RCC 7860 (cell line): ENCODE measurements around the gene RANBP3.
"Not testable (repeated sequence)": the region's sequence is repeated elsewhere in the genome, so short reads cannot be mapped to it uniquely, and the experiment has no call there.

Experiments
- DNase-seq: peaks from one replicate; pipeline ENCODE4 v3.0.0-alpha.2; 2015; ENCODE audit warnings: low spot score
- FAIRE-seq: peaks from 2 replicates; lab custom pipeline; 2012; peaks lifted over from hg19 to GRCh38; lab: Jason Lieb, UNC

Gene RANBP3

GRCh38 chr19:5891938-5892771, 85.8 kb downstream of the RANBP3 start:
- DNase-seq: peak; percentile 20

GRCh38 chr19:5891572-5891937, 86.4 kb downstream of the RANBP3 start:
- FAIRE-seq (no peak), DNase-seq (no peak)

More at GRCh38 chr19:5891938-5892771, 85.8 kb downstream of the RANBP3 start:
- FAIRE-seq: no peak

- DNase-seq: no peak
- no peak for FAIRE-seq
Measured at GRCh38 chr19:5890099-5890498, 87.8 kb downstream of the RANBP3 start.

DNA sequence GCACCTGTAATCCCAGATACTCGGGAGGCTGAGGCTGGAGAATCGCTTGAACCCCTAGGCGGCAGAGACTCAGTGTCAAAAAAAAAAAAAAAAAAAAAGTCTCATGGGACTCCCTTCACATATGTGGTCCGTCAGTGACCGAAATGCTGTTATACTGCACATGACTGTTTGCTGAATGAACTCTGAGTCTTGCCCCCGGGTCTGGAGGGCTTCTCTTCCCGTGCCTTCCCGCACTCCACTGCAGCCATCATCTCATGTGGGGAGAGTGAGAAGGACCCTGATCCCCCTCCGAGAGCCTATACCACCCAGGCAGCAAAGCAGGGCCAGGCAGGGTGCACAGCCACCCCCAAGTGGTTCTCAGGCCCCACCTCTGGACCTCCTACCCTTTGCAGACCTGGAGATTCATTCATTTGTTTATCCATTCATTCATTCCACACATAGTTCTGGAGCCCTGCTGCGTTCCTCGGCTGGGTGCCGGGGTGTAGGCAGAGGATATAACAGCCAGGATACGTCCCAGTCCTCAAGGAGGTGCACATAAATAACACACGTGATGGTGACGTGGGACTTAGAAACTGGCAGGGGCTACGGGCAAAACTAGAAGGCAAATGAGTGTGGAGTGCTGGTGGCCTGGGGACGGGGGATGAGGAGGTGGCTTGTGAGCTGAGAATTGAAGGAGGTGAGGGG, 88.5 kb downstream of the RANBP3 start:
- no peak for FAIRE-seq

GRCh38 chr19:5884065-5884811, 93.7 kb downstream of the RANBP3 start:
- not testable (repeated sequence) for FAIRE-seq, DNase-seq

More for the DNA sequence above, 88.5 kb downstream of the RANBP3 start:
- no peak for DNase-seq

- DNase-seq, FAIRE-seq: not testable (repeated sequence)
Measured at GRCh38 chr19:5883157-5883873, 94.6 kb downstream of the RANBP3 start.

- FAIRE-seq (no peak), DNase-seq (no peak)
Measured at GRCh38 chr19:5882421-5882968, 95.4 kb downstream of the RANBP3 start.

DNA sequence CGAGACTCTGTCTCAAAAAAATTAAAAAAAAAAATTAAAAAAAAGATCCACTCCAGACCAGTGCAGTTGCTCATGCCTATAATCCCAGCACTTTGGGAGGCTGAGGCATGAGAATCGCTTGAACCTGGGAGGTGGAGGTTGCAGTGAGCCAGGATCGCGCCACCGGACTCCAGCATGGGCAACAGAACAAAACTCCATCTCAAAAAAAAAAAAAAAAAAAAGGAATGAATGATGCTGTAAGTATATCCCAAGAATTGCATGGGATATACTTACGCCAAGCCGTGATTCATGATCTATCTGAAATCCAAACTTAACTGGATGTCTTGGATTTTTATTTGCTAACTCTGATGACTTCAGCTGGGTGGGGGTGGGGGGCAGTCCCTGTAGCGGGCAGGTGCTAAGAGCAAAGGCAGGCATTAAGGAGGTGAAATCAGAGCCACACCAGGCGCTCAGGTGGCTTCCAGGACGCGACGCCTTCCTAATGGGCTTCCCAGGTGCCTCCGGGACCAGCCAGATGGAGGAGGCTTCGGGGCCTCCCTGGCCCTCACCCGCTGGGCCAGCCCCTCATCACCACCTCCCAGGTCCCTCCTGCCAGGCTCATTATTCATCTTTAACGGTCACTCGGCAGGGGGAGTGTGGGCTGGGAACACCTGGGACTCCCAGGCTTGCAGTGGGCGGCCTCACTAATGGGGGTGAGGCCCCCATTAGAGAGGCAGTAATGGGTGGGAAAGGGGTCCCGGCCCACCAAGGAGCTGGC, 96.2 kb downstream of the RANBP3 start:
- FAIRE-seq: no peak
- DNase-seq: no peak

GRCh38 chr19:5880604-5881078, 97.3 kb downstream of the RANBP3 start:
- peak; percentile 12 for DNase-seq

DNA sequence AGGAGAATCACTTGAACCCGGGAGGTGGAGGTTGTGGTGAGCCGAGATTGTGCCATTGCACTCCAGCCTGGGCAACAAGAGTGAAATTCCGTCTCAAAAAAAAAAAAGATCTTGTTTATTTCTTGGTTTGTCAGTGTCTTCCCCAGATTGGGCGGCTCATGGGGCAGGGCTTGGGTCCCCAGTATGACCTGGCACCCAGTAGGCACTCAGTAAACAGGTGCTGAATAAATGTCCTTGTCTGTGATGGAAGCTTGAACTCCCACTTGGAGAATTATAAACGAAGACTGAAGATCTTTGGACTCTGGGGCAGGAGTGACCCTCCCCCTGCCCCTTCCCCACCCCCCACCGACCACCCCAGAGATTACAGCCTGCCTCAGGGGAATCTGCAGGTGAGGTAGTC, 97.7 kb downstream of the RANBP3 start:
- DNase-seq (no peak), FAIRE-seq (no peak)

More at GRCh38 chr19:5880604-5881078, 97.3 kb downstream of the RANBP3 start:
- FAIRE-seq: no peak

DNA sequence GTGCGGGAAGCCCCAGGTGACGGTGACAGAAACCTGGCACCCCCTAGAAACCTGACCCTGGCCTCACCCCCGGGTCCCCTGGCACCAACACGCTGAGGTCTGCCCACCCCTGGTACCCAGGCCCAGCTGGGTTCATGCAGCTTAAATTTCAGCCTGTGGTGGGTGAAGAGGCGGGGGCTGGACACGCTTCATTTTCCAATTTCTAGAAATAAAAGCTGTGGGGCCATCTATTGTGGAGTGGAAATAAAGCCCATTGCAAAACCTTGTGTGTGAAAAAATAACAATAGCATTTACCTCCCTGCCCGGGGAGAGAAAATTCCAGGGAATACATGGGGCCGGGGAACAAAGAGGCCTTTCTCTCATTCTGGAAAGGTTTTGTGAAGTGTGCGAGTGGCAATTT, 100.1 kb downstream of the RANBP3 start:
- DNase-seq: no peak
- FAIRE-seq: no peak

DNA sequence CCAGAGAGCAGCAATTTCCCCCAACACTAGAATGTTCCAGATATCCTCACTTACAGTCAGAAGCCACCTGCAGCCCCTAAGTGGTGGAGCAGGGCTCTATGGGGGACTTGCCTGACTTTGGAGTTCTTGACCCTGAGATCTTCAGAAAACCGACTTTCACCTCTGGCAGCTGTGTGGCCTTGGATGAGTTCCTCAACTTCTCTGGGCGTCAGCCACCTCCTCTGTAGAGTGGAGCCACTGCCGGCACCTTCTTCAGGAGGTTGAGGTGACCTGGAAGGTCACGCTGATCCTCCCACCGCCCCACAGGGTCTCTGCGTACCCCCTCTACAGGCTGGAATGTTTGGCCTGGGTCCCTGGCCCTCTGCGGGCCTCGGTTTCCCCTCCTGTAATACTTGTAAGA, 100.5 kb downstream of the RANBP3 start:
- FAIRE-seq (no peak), DNase-seq (no peak)

DNA sequence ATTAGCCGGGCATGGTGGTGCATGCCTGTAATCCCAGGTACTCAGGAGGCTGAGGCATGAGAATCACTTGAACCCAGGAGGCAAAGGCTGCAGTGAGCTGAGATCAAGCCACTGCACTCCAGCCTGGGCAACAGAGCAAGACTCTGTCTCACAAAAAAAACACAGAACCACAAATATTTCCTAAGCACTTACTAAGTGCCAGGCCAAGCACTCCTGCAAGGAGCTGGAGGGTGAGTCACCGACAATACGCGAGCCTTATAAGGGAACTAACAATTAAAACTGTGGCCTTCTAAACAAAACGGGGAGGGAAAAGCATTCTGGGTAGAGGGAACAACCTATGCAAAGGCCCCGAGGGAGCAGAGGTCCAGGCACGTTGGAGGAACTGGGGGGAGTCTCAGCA, 103.4 kb downstream of the RANBP3 start:
- DNase-seq: peak; percentile 38
- not testable (repeated sequence) for FAIRE-seq

DNA sequence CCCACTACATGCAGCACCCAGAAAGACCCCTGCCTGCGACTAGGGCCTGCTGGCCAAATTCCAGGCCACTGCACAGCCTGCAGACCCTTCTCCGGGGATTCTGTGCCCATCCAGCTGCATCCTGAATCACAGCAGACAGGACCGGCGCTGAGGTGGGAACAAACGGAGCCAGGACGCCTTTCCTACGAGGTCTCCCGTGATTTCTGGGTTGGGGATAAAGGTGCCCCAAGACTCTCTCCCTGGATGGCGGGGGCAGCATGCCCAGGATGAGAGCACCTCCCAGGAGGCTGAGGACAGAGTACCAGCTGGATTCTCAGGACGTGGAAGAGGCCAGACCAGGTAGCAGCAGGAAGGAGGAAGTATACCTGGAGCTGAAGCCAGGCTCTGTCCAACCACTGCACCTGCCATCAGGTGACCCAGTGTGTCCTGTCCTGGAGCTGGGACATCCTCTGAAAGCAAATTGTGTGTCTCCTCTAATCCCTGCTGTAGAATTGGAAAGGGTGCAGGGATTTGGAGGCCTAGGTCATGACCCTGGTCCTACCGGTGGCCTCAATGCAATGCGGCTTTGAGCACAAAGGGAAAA, 104.2 kb downstream of the RANBP3 start:
- FAIRE-seq: no peak
- no peak for DNase-seq

DNA sequence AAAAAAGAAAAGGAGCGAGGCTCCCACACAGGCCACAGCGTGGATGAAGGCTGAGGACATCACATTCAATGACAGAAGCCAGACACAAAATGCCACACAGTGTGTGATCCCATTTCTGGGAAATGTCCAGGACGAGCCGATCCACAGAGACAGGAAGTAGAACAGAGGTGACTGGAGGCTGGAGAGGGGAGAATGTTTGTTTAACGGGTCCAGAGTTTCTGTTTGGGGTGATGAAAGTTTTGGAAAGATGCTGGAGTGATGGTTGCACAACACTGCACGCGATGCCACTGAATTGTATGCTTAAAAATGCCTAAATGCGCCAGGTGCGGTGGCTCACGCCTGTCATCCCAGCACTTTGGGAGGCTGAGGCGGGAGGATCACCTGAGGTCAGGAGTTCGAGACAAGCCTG, 107.0 kb downstream of the RANBP3 start:
- DNase-seq (no peak), FAIRE-seq (no peak)

- FAIRE-seq (no peak), DNase-seq (no peak)
Measured at GRCh38 chr19:5867201-5868136, 110.5 kb downstream of the RANBP3 start.
